H1 (cell line): ENCODE data around the gene GLS. TPM values are rescaled to one million over a fixed set of nuclear protein-coding genes. Genes with fewer than 3 reads are reported as not detected.

ENCODE experiments used
- CREB1 ChIP-seq: IDR thresholded peaks from 2 replicates; pipeline ENCODE4 v1.6.1; 2012; ENCODE audit warnings: inconsistent platforms
- polyA plus RNA-seq, 7 experiments: library from polyadenylated mRNA; depleted of rRNA in 3 of 7; stranded (reverse) in 5 of 7; unstranded in 2 of 7; fragments of >200 nt in 5 of 7; fragments of 200-250 nt in 2 of 7; gene quantifications; 1 replicate in 5 of 7; 2 replicates in 1 of 7; 4 replicates in 1 of 7; pipeline versions ENCODE4 v1.2.1 to v1.2.3, GENCODE V29; 2011 to 2013; ENCODE audit warnings: missing spikeins in 2 of 7, mixed read lengths in 2 of 7
- total RNA-seq: library from RNA; stranded (reverse); fragmentation: NEBNext Ultra II Directional; extraction: Animal tissue kit (Norgen Biotek cat#: 25700); gene quantifications from 2 replicates; pipeline ENCODE4 v1.2.1, GENCODE V29; 2021
- TF ChIP-seq, protein P1 (sequence below), 3 experiments: IDR thresholded peaks; 1 replicate in 2 of 3; 2 replicates in 1 of 3; pipeline versions ENCODE4 v1.5.1 to v1.6.1; 2011; ENCODE audit warnings: low read length in 3 of 3, mild to moderate bottlenecking in 3 of 3, inconsistent platforms in 2 of 3, low read depth in 1 of 3, moderate library complexity in 1 of 3; ENCODE audit not compliant: insufficient read depth in 1 of 3; ENCODE audit errors: control extremely low read depth in 1 of 3

Gene GLS
- total and polyA plus RNA-seq, 2 of the 8 experiments (the other 6 are each of a cell fraction or from before 2014, with no cell fraction given) = 15.7 to 89.8 TPM

DNA sequence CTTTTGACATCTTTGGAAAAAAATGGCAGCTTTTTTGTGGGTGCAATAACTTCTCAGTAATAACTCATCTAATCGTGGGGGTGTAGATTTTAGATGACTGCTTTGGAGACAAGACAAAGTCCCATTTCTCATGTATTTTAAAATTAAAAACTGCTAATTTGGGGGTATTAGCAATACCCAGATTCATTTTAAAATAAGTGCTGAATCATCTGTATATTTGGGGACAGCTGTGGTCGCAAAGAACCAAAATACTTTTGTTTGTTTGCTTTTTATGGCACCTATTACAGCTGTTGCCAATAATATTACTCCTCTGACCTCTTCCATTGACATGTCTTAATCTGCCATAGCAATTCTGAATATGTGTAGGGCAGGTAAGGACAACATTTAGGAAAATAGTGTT, 87.9 kb downstream of the GLS start (continued):
- TF ChIP-seq, protein P1, sequence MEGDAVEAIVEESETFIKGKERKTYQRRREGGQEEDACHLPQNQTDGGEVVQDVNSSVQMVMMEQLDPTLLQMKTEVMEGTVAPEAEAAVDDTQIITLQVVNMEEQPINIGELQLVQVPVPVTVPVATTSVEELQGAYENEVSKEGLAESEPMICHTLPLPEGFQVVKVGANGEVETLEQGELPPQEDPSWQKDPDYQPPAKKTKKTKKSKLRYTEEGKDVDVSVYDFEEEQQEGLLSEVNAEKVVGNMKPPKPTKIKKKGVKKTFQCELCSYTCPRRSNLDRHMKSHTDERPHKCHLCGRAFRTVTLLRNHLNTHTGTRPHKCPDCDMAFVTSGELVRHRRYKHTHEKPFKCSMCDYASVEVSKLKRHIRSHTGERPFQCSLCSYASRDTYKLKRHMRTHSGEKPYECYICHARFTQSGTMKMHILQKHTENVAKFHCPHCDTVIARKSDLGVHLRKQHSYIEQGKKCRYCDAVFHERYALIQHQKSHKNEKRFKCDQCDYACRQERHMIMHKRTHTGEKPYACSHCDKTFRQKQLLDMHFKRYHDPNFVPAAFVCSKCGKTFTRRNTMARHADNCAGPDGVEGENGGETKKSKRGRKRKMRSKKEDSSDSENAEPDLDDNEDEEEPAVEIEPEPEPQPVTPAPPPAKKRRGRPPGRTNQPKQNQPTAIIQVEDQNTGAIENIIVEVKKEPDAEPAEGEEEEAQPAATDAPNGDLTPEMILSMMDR (IDR thresholded peaks at IDR 0.05; ENCODE audit: control extremely low read depth in 1 of 3, insufficient read depth in 1 of 3, low read depth in 1 of 3, low read length in 3 of 3) = no peak
- TF ChIP-seq CREB1 = no peak
